ENCODE data around the gene PRKN. TPM values are rescaled to one million over a fixed set of nuclear protein-coding genes. Genes with fewer than 3 reads are reported as not detected.

The PRKN gene
- total RNA-seq, 1 experiment from 2014 or later = 1.2 TPM

DNA sequence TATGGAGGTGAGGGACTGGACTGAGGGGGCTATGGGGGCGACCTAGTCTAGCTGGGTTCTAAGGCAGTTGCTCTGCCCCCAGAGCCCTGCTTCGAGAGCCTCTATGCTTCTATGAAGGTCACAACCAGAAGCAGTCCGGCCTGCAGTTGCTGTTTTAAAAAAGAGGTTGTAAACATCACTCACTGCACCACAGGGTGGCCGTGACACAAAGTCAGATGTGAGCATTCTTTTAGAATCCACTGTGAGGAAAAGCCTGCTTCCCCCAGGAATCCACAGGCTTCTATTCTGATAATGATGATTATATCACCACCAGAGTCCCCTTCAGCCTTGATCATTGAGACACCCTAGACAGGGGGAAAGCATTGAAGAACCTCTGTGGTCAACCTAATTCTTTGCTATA is 1224.0 kb downstream of the PRKN start:
- Histone ChIP-seq H3K36me3 (ENCODE audit: insufficient read depth, low read length, poor library complexity, severe bottlenecking) (no peaks in the 10 kb centered on the region), H3K9me3 (ENCODE audit: low read depth, low read length, poor library complexity, severe bottlenecking) (no peaks in the 10 kb centered on the region), H3K4me3 (ENCODE audit: low read depth, low read length, poor library complexity, severe bottlenecking) (no peak overlapping the region), H3K27ac (ENCODE audit: low read depth, low read length, poor library complexity, severe bottlenecking) (no peak overlapping the region), H3K27me3 (replicated peaks; ENCODE audit: insufficient read depth, low read depth, low read length, poor library complexity) (no peaks in the 10 kb centered on the region), H3K4me1 (ENCODE audit: insufficient read depth, low read length, poor library complexity, severe bottlenecking) (no peaks in the 10 kb centered on the region)
- TF ChIP-seq, protein P1, sequence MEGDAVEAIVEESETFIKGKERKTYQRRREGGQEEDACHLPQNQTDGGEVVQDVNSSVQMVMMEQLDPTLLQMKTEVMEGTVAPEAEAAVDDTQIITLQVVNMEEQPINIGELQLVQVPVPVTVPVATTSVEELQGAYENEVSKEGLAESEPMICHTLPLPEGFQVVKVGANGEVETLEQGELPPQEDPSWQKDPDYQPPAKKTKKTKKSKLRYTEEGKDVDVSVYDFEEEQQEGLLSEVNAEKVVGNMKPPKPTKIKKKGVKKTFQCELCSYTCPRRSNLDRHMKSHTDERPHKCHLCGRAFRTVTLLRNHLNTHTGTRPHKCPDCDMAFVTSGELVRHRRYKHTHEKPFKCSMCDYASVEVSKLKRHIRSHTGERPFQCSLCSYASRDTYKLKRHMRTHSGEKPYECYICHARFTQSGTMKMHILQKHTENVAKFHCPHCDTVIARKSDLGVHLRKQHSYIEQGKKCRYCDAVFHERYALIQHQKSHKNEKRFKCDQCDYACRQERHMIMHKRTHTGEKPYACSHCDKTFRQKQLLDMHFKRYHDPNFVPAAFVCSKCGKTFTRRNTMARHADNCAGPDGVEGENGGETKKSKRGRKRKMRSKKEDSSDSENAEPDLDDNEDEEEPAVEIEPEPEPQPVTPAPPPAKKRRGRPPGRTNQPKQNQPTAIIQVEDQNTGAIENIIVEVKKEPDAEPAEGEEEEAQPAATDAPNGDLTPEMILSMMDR (conservative IDR thresholded peaks at IDR 0.05; ENCODE audit: low read depth, low read length) = no peak
- no peak for TF ChIP-seq EZH2 (IDR thresholded peaks at IDR 0.05; ENCODE audit: borderline replicate concordance, low read depth, low read length, poor library complexity, severe bottlenecking)
- no TSS peak for BruUV-seq (replicated peaks)
- CTCF ChIA-PET = no interaction called here
- DNase-seq (ENCODE audit: low spot score) = no peak
- intact Hi-C loops (cut with micrococcal nuclease; ENCODE audit: unreplicated experiment) = no loop called here
- POLR2A ChIA-PET (ENCODE audit: low non-redundant PET) = no interaction called here

DNA sequence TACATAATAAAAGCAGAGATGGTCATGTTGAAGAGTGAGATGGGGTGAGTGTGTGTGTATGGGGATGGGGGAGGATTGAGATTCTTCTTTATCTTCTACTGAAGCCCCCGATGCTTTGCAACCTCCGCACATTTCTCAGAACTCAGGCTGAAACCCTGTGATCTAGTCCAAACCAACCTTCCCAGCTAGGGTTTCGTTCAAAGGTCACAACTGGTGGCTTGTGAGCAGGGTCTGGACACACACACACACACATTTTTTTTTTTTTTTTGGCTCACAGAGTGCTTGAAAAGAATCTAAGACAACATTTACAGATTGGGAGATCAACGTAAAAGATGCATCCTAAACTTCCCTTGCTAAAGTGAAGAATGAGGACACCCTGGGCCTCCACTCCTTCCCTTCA is 1228.7 kb downstream of the PRKN start:
- TF ChIP-seq, protein P1 (conservative IDR thresholded peaks at IDR 0.05; ENCODE audit: low read depth, low read length) = no peak
- TF ChIP-seq EZH2 (IDR thresholded peaks at IDR 0.05; ENCODE audit: borderline replicate concordance, low read depth, low read length, poor library complexity, severe bottlenecking) = no peak
- no peaks in the 10 kb centered on the region for H3K9me3 ChIP-seq (ENCODE audit: low read depth, low read length, poor library complexity, severe bottlenecking)
- H3K27me3 ChIP-seq (replicated peaks; ENCODE audit: insufficient read depth, low read depth, low read length, poor library complexity) = no peaks in the 10 kb centered on the region
- no peaks in the 10 kb centered on the region for H3K4me1 ChIP-seq (ENCODE audit: insufficient read depth, low read length, poor library complexity, severe bottlenecking)
- POLR2A ChIA-PET (ENCODE audit: low non-redundant PET) = no interaction called here
- CTCF ChIA-PET = no interaction called here
- DNase-seq (ENCODE audit: low spot score) = no peak
- no peak overlapping the region for H3K4me3 ChIP-seq (ENCODE audit: low read depth, low read length, poor library complexity, severe bottlenecking)
- intact Hi-C loops (cut with micrococcal nuclease; ENCODE audit: unreplicated experiment) = no loop called here
- H3K27ac ChIP-seq (ENCODE audit: low read depth, low read length, poor library complexity, severe bottlenecking) = no peak overlapping the region
- H3K36me3 ChIP-seq (ENCODE audit: insufficient read depth, low read length, poor library complexity, severe bottlenecking) = no peaks in the 10 kb centered on the region
- no TSS peak for BruUV-seq (replicated peaks)

DNA sequence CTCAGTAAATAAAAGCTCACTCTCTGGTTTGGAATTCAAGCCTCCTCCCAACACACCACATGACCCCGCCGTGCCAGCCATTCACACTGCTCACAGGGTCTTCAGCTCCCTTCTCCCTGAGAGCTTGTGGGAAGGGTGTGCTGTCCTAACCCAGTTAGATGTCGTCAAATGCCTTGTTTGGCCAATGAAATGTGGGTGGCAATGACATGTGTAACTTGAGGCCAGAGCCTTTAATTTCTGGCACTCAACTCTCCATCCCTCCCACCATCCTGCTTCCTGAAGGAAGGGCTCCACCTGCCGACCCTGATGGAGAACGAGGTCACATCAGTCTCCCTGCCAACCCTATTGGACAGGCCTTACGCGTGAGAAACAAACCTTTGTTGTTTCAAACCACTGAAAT is 1229.2 kb downstream of the PRKN start:
- POLR2A ChIA-PET (ENCODE audit: low non-redundant PET) = no interaction called here

More for the DNA sequence above, 1229.2 kb downstream of the PRKN start:
- Histone ChIP-seq H3K36me3 (ENCODE audit: insufficient read depth, low read length, poor library complexity, severe bottlenecking) (no peaks in the 10 kb centered on the region), H3K27ac (ENCODE audit: low read depth, low read length, poor library complexity, severe bottlenecking) (no peak overlapping the region), H3K9me3 (ENCODE audit: low read depth, low read length, poor library complexity, severe bottlenecking) (no peaks in the 10 kb centered on the region), H3K4me1 (ENCODE audit: insufficient read depth, low read length, poor library complexity, severe bottlenecking) (no peaks in the 10 kb centered on the region), H3K4me3 (ENCODE audit: low read depth, low read length, poor library complexity, severe bottlenecking) (no peak overlapping the region), H3K27me3 (replicated peaks; ENCODE audit: insufficient read depth, low read depth, low read length, poor library complexity) (no peaks in the 10 kb centered on the region)
- intact Hi-C loops (cut with micrococcal nuclease; ENCODE audit: unreplicated experiment) = no loop called here
- no TSS peak for BruUV-seq (replicated peaks)
- TF ChIP-seq, protein P1 (conservative IDR thresholded peaks at IDR 0.05; ENCODE audit: low read depth, low read length) = no peak
- no peak for TF ChIP-seq EZH2 (IDR thresholded peaks at IDR 0.05; ENCODE audit: borderline replicate concordance, low read depth, low read length, poor library complexity, severe bottlenecking)
- CTCF ChIA-PET = interaction anchor here (1.1 kb wide), 1 partner anchor 80 kb away, joined by 7 read pairs; no protein-coding TSS in a partner anchor
- peak; percentile 17 for DNase-seq (ENCODE audit: low spot score)

Data from A673 (cell line).